ENCODE measurements around the gene DTD1. TPM values are rescaled to one million over a fixed set of nuclear protein-coding genes. Genes with fewer than 3 reads are reported as not detected.

Gene DTD1
- total RNA-seq, 1 experiment from 2014 or later: 62.8 TPM

GRCh38 chr20:18689557-18689956 is 101.7 kb downstream of the DTD1 start:
- no peak for DNase-seq
- Histone ChIP-seq H3K4me2 (no peak overlapping the region), H3K27me3 (ENCODE audit: insufficient read depth, low read depth) (no peaks in the 10 kb centered on the region), H3K9me3 (ENCODE audit: insufficient read depth, low read depth) (no peaks in the 10 kb centered on the region), H3K4me3 (no peak overlapping the region), H3K9me2 (ENCODE audit: insufficient read depth) (no peaks in the 10 kb centered on the region), H3K79me2 (ENCODE audit: low read depth) (no peaks in the 10 kb centered on the region), H4K20me1 (ENCODE audit: insufficient read depth) (no peaks in the 10 kb centered on the region; the same call in 1 of the 2 replicates), H3K36me3 (ENCODE audit: low read depth) (no peaks in the 10 kb centered on the region), H2AFZ (no peak overlapping the region), H3K27ac (no peak overlapping the region), H3K4me1 (replicated peaks; ENCODE audit: insufficient read depth) (no peaks in the 10 kb centered on the region), H3F3A (ENCODE audit: insufficient read depth, low read depth) (no peaks in the 10 kb centered on the region)
- no TSS peak for BruUV-seq (replicated peaks)
- TF ChIP-seq EZH2 (IDR thresholded peaks at IDR 0.05; ENCODE audit: low read depth): no peak
- TF ChIP-seq, protein P1, sequence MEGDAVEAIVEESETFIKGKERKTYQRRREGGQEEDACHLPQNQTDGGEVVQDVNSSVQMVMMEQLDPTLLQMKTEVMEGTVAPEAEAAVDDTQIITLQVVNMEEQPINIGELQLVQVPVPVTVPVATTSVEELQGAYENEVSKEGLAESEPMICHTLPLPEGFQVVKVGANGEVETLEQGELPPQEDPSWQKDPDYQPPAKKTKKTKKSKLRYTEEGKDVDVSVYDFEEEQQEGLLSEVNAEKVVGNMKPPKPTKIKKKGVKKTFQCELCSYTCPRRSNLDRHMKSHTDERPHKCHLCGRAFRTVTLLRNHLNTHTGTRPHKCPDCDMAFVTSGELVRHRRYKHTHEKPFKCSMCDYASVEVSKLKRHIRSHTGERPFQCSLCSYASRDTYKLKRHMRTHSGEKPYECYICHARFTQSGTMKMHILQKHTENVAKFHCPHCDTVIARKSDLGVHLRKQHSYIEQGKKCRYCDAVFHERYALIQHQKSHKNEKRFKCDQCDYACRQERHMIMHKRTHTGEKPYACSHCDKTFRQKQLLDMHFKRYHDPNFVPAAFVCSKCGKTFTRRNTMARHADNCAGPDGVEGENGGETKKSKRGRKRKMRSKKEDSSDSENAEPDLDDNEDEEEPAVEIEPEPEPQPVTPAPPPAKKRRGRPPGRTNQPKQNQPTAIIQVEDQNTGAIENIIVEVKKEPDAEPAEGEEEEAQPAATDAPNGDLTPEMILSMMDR (conservative IDR thresholded peaks at IDR 0.05): no peak
- ChIA-PET POLR2A (ENCODE audit: unreplicated experiment) (no interaction called here), CTCF (no interaction called here)
- intact Hi-C loops (cut with micrococcal nuclease; ENCODE audit: unreplicated experiment): no loop called here

GRCh38 chr20:18692447-18692846 is 104.6 kb downstream of the DTD1 start:
- DNase-seq: no peak
- CTCF ChIA-PET: no interaction called here
- Histone ChIP-seq H3K4me1 (replicated peaks; ENCODE audit: insufficient read depth) (no peaks in the 10 kb centered on the region), H4K20me1 (ENCODE audit: insufficient read depth) (no peaks in the 10 kb centered on the region; the same call in 1 of the 2 replicates), H2AFZ (no peak overlapping the region), H3K79me2 (ENCODE audit: low read depth) (no peaks in the 10 kb centered on the region), H3K4me3 (no peak overlapping the region), H3K27ac (no peak overlapping the region), H3F3A (ENCODE audit: insufficient read depth, low read depth) (no peaks in the 10 kb centered on the region), H3K4me2 (no peak overlapping the region), H3K9me3 (ENCODE audit: insufficient read depth, low read depth) (no peaks in the 10 kb centered on the region), H3K9me2 (ENCODE audit: insufficient read depth) (no peaks in the 10 kb centered on the region), H3K27me3 (ENCODE audit: insufficient read depth, low read depth) (no peaks in the 10 kb centered on the region), H3K36me3 (ENCODE audit: low read depth) (no peaks in the 10 kb centered on the region)
- BruUV-seq (replicated peaks): no TSS peak
- intact Hi-C loops (cut with micrococcal nuclease; ENCODE audit: unreplicated experiment): no loop called here
- TF ChIP-seq, protein P1 (conservative IDR thresholded peaks at IDR 0.05): no peak
- TF ChIP-seq EZH2 (IDR thresholded peaks at IDR 0.05; ENCODE audit: low read depth): no peak
- POLR2A ChIA-PET (ENCODE audit: unreplicated experiment): interaction anchor here (0.5 kb wide), 1 partner anchor 20 kb away, joined by 8 read pairs; no protein-coding TSS in a partner anchor

- H3K9me2 ChIP-seq (ENCODE audit: insufficient read depth): no peaks in the 10 kb centered on the region
- ChIA-PET POLR2A (ENCODE audit: unreplicated experiment) (no interaction called here), CTCF (no interaction called here)
- H3K4me3 ChIP-seq: no peak overlapping the region
- H3K4me2 ChIP-seq: no peak overlapping the region
- DNase-seq: no peak
- TF ChIP-seq EZH2 (IDR thresholded peaks at IDR 0.05; ENCODE audit: low read depth): no peak
- TF ChIP-seq, protein P1 (conservative IDR thresholded peaks at IDR 0.05): no peak
- H3K27me3 ChIP-seq (ENCODE audit: insufficient read depth, low read depth): no peaks in the 10 kb centered on the region
- no peaks in the 10 kb centered on the region for H3K79me2 ChIP-seq (ENCODE audit: low read depth)
- no peak overlapping the region for H2AFZ ChIP-seq
- intact Hi-C loops (cut with micrococcal nuclease; ENCODE audit: unreplicated experiment): no loop called here
- BruUV-seq (replicated peaks): no TSS peak
- no peaks in the 10 kb centered on the region; the same call in 1 of the 2 replicates for H4K20me1 ChIP-seq (ENCODE audit: insufficient read depth)
- no peaks in the 10 kb centered on the region for H3K36me3 ChIP-seq (ENCODE audit: low read depth)
- no peak overlapping the region for H3K27ac ChIP-seq
- no peaks in the 10 kb centered on the region for H3K9me3 ChIP-seq (ENCODE audit: insufficient read depth, low read depth)
- H3F3A ChIP-seq (ENCODE audit: insufficient read depth, low read depth): no peaks in the 10 kb centered on the region
- no peaks in the 10 kb centered on the region for H3K4me1 ChIP-seq (replicated peaks; ENCODE audit: insufficient read depth)
Measured at GRCh38 chr20:18694071-18694470, 106.2 kb downstream of the DTD1 start.

Measured in PC-9 (cell line).